Measurements from ENCODE around the gene WASHC4.

The WASHC4 gene

DNA sequence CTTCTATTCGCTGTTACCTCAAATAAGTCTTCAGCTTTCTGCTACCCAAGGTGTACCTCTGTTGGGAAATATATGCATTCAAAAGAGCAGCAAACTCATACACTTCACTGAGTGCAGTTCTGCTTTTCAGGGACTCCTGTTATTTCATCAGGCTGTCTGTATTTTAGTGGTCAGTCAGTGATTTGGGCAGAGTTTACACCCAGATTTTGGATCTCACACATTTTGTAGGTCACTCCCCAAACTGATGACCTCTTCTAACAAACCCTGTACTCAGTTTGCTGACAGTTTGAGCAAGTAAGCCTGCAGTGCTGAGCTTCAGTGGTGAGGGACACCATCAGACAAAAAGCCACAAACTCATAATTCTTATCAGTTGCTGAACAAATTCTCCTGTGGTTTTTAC lies 8.2 kb upstream of the WASHC4 start:
- H3K27ac ChIP-seq: no peak overlapping the region
- TF ChIP-seq CTCF (conservative IDR thresholded peaks at IDR 0.05): no peak

- H3K27ac ChIP-seq: no peak overlapping the region
- no peak for TF ChIP-seq CTCF (conservative IDR thresholded peaks at IDR 0.05)
Observed at GRCh38 chr12:105100207-105100985, 7.1 kb upstream of the WASHC4 start.

- peak; percentile 22; the same call in 1 of the 2 replicates for TF ChIP-seq CTCF (conservative IDR thresholded peaks at IDR 0.05)
- H3K27ac ChIP-seq: no peak overlapping the region
Observed at GRCh38 chr12:105100998-105101397, 6.5 kb upstream of the WASHC4 start.

DNA sequence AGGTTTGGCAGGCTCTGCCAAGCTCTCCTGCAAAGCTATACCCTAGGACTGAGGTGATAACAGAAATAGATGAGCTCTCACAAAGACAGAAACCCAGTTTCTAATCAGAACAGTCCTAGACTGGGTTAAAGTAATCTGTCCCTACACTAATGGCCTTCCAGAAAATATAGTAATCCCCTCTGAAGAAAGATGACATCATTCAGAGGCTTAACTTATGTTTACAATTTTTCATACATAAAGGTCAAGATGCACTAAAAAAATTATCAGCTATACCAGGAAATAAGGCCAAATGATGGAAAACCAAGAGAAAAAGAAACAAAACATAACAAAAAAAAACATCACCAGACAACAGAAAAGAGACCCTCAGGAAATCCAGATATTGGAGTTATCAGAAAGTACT lies 4.9 kb upstream of the WASHC4 start:
- TF ChIP-seq CTCF (conservative IDR thresholded peaks at IDR 0.05): no peak
- H3K27ac ChIP-seq: no peak overlapping the region

DNA sequence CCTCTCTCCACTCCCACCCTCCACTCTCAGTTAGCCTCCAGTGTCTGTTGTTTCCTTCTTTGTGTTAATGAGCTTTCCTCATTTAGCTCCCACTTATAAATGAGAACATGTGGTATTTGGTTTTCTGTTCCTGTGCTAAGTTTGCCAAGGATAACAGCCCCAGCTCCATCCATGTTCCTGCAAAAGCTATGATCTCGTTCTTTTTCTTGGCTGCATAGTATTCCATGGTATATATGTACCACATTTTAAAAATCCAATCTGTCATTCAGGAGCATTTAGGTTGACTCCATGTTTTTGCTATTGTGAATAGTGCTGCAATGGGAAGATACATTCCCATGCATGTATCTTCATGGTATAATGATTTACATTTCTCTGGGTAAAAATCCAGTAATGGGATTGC lies 2.8 kb upstream of the WASHC4 start:
- H3K27ac ChIP-seq: no peak overlapping the region
- TF ChIP-seq CTCF (conservative IDR thresholded peaks at IDR 0.05): no peak

- no peak for TF ChIP-seq CTCF (conservative IDR thresholded peaks at IDR 0.05)
- peak overlapping the region; percentile 86 for H3K27ac ChIP-seq
Observed at GRCh38 chr12:105106621-105107020, 910 bp upstream of the WASHC4 start.

GRCh38 chr12:105107171-105107493 lies 399 bp upstream of the WASHC4 start:
- peak overlapping the region; percentile 86 for H3K27ac ChIP-seq
- TF ChIP-seq CTCF (conservative IDR thresholded peaks at IDR 0.05): no peak

Measured in VCaP (cell line).